Measurements from ENCODE around the gene CALD1.
A peak's percentile ranks its signal among the peaks of the same experiment; 100 is the strongest.

DNA sequence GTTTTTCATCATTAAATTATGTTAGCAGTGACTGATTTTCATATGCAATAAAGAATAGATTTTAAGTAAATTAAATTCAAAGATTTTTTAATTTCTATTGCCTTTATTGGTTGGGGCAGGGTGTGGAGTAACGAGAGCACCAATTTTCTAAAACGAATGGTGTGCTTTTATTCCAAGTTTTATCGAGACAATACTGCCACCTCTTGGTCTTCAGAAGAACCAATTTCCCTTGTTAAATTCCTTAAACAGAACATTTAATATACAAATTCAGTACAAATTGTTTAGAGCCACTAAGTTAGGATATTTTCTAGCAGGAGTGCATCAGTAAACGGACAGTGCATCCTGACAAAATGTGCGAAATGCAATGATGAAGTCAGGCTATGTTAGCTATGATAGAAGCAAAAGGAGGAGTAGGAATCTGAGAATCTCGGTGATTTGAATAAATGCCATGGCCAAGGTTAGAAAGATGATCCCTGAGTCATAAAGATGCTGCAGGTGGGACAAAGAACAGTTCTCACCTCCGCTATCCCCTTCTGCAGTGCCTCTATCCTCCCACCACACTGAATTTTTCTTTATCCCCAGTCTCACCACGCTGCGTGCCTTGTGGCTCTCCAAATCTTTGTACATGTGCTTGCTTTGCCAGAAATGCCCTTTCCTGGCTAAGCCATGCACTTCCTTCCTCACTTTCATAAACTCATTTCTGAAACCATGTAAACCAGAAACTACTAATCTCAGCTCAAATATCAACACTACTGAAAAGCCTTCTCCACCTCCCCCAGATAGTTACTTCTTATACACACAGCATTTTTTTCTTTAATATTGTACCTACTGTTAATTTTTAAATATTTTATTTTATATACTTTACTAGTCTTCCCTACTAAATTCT, 175.0 kb downstream of the CALD1 start:
- TF ChIP-seq, protein P1, sequence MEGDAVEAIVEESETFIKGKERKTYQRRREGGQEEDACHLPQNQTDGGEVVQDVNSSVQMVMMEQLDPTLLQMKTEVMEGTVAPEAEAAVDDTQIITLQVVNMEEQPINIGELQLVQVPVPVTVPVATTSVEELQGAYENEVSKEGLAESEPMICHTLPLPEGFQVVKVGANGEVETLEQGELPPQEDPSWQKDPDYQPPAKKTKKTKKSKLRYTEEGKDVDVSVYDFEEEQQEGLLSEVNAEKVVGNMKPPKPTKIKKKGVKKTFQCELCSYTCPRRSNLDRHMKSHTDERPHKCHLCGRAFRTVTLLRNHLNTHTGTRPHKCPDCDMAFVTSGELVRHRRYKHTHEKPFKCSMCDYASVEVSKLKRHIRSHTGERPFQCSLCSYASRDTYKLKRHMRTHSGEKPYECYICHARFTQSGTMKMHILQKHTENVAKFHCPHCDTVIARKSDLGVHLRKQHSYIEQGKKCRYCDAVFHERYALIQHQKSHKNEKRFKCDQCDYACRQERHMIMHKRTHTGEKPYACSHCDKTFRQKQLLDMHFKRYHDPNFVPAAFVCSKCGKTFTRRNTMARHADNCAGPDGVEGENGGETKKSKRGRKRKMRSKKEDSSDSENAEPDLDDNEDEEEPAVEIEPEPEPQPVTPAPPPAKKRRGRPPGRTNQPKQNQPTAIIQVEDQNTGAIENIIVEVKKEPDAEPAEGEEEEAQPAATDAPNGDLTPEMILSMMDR (IDR thresholded peaks at IDR 0.05 in 8 of 11, conservative IDR thresholded peaks at IDR 0.05 in 3 of 11) = peak in 10 of 11 experiments; percentile 27 to 66 (median 58)
- TF ChIP-seq POLR2AphosphoS5 (IDR thresholded peaks at IDR 0.05) = no peak

All from spleen (tissue), 7 donors.